ENCODE data around the gene AAK1.

The AAK1 gene

DNA sequence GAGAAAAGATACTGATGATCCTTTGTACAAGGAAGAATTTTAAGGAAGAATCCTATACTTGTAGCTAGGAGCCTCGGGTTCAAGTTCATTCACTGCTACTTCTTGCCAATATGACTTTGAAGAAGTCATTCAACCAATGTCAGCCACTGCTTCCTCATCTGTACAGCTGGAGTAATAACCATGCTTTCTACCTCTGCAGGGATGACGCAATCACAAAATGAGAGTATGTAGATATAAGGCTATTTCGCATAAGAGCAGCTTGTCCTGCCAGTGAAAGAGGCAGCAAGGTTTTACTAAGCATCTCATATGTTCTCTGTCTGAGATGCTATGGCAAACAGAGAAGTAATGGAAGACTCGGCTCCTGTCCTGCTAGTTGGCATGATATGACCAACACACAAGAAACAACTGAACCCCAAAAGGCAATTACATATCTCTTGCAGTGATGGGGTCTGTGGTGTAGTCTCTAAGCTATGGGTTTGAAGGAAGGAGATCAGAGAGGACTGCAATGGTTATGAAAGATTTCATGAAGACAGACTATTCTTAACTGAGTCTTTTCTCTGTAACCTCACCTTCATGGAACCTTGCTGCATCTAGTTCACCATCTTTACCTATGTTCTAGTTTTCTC lies 9.2 kb downstream of the AAK1 start:
- peaks cover 69% of the 10 kb centered on the region for H3K4me1 ChIP-seq (ENCODE audit: insufficient read depth, low read length)
- peaks cover 79% of the 10 kb centered on the region for H3K36me3 ChIP-seq (ENCODE audit: insufficient read depth, low read length)
- TF ChIP-seq EZH2 (IDR thresholded peaks at IDR 0.05; ENCODE audit: borderline replicate concordance, low read depth, low read length, severe bottlenecking) = no peak
- TF ChIP-seq, protein P1, sequence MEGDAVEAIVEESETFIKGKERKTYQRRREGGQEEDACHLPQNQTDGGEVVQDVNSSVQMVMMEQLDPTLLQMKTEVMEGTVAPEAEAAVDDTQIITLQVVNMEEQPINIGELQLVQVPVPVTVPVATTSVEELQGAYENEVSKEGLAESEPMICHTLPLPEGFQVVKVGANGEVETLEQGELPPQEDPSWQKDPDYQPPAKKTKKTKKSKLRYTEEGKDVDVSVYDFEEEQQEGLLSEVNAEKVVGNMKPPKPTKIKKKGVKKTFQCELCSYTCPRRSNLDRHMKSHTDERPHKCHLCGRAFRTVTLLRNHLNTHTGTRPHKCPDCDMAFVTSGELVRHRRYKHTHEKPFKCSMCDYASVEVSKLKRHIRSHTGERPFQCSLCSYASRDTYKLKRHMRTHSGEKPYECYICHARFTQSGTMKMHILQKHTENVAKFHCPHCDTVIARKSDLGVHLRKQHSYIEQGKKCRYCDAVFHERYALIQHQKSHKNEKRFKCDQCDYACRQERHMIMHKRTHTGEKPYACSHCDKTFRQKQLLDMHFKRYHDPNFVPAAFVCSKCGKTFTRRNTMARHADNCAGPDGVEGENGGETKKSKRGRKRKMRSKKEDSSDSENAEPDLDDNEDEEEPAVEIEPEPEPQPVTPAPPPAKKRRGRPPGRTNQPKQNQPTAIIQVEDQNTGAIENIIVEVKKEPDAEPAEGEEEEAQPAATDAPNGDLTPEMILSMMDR (IDR thresholded peaks at IDR 0.05; ENCODE audit: borderline replicate concordance, extremely low read depth, low read length, poor library complexity, severe bottlenecking) = no peak
- no peaks in the 10 kb centered on the region for H3K9me3 ChIP-seq (ENCODE audit: insufficient read depth, low read length, severe bottlenecking)
- peaks cover 100% of the 10 kb centered on the region for H3K79me2 ChIP-seq (ENCODE audit: insufficient read depth, low read length)
- H4K20me1 ChIP-seq (ENCODE audit: insufficient read depth, low read length) = peaks cover 77% of the 10 kb centered on the region
- 0 out of 2 replicates have a peak overlapping the region, but pooled peaks have one; percentile 15 for H3K27ac ChIP-seq (ENCODE audit: low read length)
- DNase-seq (no peak), ATAC-seq (ENCODE audit: insufficient read depth, low read depth) (0 out of 3 replicates have a peak, but pooled peaks have one; percentile 38)
- H2AFZ ChIP-seq (ENCODE audit: low read depth, low read length) = no peak overlapping the region
- H3K4me2 ChIP-seq (ENCODE audit: insufficient read depth, low read length) = peak overlapping the region; percentile 1; the same call in 1 of the 2 replicates
- no peak overlapping the region for H3K9ac ChIP-seq (ENCODE audit: low read depth, low read length)
- H3K4me3 ChIP-seq (ENCODE audit: low read depth in 1 of 2, low read length in 2 of 2) = no peak overlapping the region
- H3K27me3 ChIP-seq (ENCODE audit: insufficient read depth, low read length, poor library complexity) = no peaks in the 10 kb centered on the region

DNA sequence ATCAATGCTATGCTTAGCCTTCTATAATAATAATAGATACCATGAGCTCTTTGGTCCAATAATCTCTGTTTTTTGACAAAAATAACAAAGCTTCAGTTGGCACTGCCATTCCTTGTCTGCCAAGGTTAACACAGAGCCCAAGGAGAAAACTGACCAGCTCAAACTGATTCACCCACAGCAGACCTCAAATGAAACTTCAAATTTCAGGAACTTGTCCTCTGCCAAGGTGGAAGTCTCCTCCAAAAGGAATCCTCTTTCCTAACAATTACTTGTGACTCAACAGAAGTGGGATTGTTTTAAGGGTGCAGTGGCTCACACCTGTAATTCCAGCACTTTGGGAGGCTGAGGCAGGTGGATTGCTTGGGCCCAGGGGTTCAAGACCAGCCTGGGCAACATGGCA lies 12.1 kb downstream of the AAK1 start:
- no peak overlapping the region for H3K9ac ChIP-seq (ENCODE audit: low read depth, low read length)
- ATAC-seq (ENCODE audit: insufficient read depth, low read depth) (no peak), DNase-seq (no peak)
- peaks cover 60% of the 10 kb centered on the region for H3K4me1 ChIP-seq (ENCODE audit: insufficient read depth, low read length)
- no peak overlapping the region for H3K4me3 ChIP-seq (ENCODE audit: low read depth in 1 of 2, low read length in 2 of 2)
- H3K9me3 ChIP-seq (ENCODE audit: insufficient read depth, low read length, severe bottlenecking) = no peaks in the 10 kb centered on the region
- H3K27me3 ChIP-seq (ENCODE audit: insufficient read depth, low read length, poor library complexity) = no peaks in the 10 kb centered on the region
- no peak for TF ChIP-seq EZH2 (IDR thresholded peaks at IDR 0.05; ENCODE audit: borderline replicate concordance, low read depth, low read length, severe bottlenecking)
- TF ChIP-seq, protein P1 (IDR thresholded peaks at IDR 0.05; ENCODE audit: borderline replicate concordance, extremely low read depth, low read length, poor library complexity, severe bottlenecking) = no peak
- H3K4me2 ChIP-seq (ENCODE audit: insufficient read depth, low read length) = peak overlapping the region; percentile 16; the same call in 1 of the 2 replicates
- peaks cover 57% of the 10 kb centered on the region for H3K36me3 ChIP-seq (ENCODE audit: insufficient read depth, low read length)
- no peak overlapping the region for H2AFZ ChIP-seq (ENCODE audit: low read depth, low read length)
- peaks cover 73% of the 10 kb centered on the region for H4K20me1 ChIP-seq (ENCODE audit: insufficient read depth, low read length)
- peaks cover 99% of the 10 kb centered on the region for H3K79me2 ChIP-seq (ENCODE audit: insufficient read depth, low read length)
- peak overlapping the region; percentile 38; the same call in 1 of the 2 replicates for H3K27ac ChIP-seq (ENCODE audit: low read length)

DNA sequence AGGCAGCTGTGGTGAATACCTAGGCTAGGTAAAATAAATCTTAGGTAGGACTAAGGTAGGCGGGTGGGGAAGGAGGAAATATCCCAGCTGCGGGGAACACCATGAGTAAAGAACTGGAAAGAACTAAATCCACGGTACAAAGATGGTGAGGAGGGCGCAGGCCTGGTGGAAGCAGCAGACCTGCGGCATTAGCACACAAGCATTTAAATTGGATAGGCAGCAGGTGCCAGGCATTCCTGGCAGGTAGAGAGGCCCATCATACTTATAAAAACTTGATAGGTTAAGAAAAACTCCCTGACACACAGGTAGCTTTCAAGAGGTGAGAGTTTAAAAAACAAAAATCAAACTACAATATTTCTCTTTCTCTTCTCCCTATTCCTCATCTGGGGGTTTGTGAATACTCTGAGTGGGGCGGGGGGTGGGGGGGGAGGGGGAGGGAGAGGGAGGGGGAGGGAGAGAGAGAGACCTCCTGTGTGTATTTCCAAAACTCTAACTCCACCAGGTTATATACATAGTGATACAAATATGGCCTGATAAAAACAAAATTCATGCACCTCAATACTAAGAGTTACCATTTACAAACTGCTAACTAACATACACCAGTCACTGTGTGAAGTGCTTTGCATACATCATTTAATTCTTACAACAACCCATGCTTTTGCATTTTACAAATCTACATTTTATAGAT lies 13.5 kb downstream of the AAK1 start:
- TF ChIP-seq, protein P1 (IDR thresholded peaks at IDR 0.05; ENCODE audit: borderline replicate concordance, extremely low read depth, low read length, poor library complexity, severe bottlenecking) = no peak
- TF ChIP-seq EZH2 (IDR thresholded peaks at IDR 0.05; ENCODE audit: borderline replicate concordance, low read depth, low read length, severe bottlenecking) = no peak
- Histone ChIP-seq H2AFZ (ENCODE audit: low read depth, low read length) (no peak overlapping the region), H3K27me3 (ENCODE audit: insufficient read depth, low read length, poor library complexity) (no peaks in the 10 kb centered on the region), H3K4me3 (ENCODE audit: low read depth in 1 of 2, low read length in 2 of 2) (no peak overlapping the region), H3K36me3 (ENCODE audit: insufficient read depth, low read length) (peaks cover 47% of the 10 kb centered on the region), H3K4me1 (ENCODE audit: insufficient read depth, low read length) (peaks cover 56% of the 10 kb centered on the region), H4K20me1 (ENCODE audit: insufficient read depth, low read length) (peaks cover 70% of the 10 kb centered on the region), H3K4me2 (ENCODE audit: insufficient read depth, low read length) (peak overlapping the region; percentile 14; the same call in 1 of the 2 replicates), H3K79me2 (ENCODE audit: insufficient read depth, low read length) (peaks cover 99% of the 10 kb centered on the region), H3K9ac (ENCODE audit: low read depth, low read length) (no peak overlapping the region), H3K27ac (ENCODE audit: low read length) (no peak overlapping the region; the same call in none of the 2 replicates), H3K9me3 (ENCODE audit: insufficient read depth, low read length, severe bottlenecking) (no peaks in the 10 kb centered on the region)
- DNase-seq (no peak), ATAC-seq (ENCODE audit: insufficient read depth, low read depth) (no peak)
